Measurements from ENCODE around the gene PTCD2.

DNA sequence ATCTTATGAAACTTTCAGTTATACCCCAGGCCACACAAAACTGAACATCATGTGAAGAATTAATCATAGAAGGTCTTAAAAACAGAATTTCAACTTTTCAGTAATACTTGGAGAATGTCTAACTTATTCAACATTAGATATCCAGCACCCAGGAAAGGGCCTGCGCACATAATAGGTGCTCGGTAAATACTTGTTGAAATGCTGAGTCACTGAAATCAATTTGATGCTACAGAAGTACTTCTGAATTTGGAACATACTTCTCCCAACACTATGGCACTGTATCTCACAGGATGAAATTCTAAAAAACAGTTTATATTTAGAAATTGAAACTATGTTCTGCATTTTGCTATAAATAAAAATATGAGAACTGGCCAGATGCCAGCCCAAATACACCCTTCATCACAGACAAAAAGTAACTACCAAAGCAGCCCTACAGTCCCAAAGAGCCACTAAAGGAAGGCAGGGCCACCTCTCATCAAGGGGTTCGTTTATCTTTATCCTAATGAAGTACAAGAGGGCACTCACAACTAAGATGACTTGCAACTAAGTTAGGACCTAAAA, 26.6 kb upstream of the PTCD2 start:
- TF ChIP-seq, protein P1, sequence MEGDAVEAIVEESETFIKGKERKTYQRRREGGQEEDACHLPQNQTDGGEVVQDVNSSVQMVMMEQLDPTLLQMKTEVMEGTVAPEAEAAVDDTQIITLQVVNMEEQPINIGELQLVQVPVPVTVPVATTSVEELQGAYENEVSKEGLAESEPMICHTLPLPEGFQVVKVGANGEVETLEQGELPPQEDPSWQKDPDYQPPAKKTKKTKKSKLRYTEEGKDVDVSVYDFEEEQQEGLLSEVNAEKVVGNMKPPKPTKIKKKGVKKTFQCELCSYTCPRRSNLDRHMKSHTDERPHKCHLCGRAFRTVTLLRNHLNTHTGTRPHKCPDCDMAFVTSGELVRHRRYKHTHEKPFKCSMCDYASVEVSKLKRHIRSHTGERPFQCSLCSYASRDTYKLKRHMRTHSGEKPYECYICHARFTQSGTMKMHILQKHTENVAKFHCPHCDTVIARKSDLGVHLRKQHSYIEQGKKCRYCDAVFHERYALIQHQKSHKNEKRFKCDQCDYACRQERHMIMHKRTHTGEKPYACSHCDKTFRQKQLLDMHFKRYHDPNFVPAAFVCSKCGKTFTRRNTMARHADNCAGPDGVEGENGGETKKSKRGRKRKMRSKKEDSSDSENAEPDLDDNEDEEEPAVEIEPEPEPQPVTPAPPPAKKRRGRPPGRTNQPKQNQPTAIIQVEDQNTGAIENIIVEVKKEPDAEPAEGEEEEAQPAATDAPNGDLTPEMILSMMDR (IDR thresholded peaks at IDR 0.05; ENCODE audit: low read length) = no peak
- no peak for TF ChIP-seq EZH2 (IDR thresholded peaks at IDR 0.05; ENCODE audit: borderline replicate concordance, low read length)

Data from OCI-LY1 (cell line).